Measurements from ENCODE around the gene C19orf25. TPM values are rescaled to one million over a fixed set of nuclear protein-coding genes. Genes with fewer than 3 reads are reported as not detected.

Gene C19orf25
- polyA plus RNA-seq, 1 of the 3 experiments (the other 2 are of a cell fraction): 25.3 TPM

DNA sequence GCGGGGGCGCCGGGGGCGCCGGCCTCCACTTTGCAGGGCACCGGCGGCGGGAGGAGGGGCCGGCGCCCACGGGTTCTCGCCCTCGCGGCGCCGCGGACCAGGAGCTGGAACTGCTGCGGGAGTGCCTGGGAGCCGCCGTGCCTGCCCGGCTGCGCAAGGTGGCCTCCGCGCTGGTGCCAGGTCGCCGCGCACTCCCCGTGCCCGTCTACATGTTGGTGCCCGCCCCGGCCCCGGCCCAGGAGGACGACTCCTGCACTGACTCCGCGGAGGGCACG, 11.9 kb downstream of the C19orf25 start (continued):
- TF ChIP-seq, protein P1, sequence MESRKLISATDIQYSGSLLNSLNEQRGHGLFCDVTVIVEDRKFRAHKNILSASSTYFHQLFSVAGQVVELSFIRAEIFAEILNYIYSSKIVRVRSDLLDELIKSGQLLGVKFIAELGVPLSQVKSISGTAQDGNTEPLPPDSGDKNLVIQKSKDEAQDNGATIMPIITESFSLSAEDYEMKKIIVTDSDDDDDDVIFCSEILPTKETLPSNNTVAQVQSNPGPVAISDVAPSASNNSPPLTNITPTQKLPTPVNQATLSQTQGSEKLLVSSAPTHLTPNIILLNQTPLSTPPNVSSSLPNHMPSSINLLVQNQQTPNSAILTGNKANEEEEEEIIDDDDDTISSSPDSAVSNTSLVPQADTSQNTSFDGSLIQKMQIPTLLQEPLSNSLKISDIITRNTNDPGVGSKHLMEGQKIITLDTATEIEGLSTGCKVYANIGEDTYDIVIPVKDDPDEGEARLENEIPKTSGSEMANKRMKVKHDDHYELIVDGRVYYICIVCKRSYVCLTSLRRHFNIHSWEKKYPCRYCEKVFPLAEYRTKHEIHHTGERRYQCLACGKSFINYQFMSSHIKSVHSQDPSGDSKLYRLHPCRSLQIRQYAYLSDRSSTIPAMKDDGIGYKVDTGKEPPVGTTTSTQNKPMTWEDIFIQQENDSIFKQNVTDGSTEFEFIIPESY (IDR thresholded peaks at IDR 0.05; ENCODE audit: borderline replicate concordance, low read depth): no peak
- TF ChIP-seq JUND (IDR thresholded peaks at IDR 0.05) (no peak), MEF2A (IDR thresholded peaks at IDR 0.05; ENCODE audit: borderline replicate concordance, low read depth) (no peak), SIN3A (IDR thresholded peaks at IDR 0.05; ENCODE audit: borderline replicate concordance, low read depth, low read length) (no peak), NFIC (IDR thresholded peaks at IDR 0.05; ENCODE audit: borderline replicate concordance) (no peak)
- TF ChIP-seq, protein P2, sequence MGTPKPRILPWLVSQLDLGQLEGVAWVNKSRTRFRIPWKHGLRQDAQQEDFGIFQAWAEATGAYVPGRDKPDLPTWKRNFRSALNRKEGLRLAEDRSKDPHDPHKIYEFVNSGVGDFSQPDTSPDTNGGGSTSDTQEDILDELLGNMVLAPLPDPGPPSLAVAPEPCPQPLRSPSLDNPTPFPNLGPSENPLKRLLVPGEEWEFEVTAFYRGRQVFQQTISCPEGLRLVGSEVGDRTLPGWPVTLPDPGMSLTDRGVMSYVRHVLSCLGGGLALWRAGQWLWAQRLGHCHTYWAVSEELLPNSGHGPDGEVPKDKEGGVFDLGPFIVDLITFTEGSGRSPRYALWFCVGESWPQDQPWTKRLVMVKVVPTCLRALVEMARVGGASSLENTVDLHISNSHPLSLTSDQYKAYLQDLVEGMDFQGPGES (IDR thresholded peaks at IDR 0.05; ENCODE audit: low read depth, low read length): no peak

DNA sequence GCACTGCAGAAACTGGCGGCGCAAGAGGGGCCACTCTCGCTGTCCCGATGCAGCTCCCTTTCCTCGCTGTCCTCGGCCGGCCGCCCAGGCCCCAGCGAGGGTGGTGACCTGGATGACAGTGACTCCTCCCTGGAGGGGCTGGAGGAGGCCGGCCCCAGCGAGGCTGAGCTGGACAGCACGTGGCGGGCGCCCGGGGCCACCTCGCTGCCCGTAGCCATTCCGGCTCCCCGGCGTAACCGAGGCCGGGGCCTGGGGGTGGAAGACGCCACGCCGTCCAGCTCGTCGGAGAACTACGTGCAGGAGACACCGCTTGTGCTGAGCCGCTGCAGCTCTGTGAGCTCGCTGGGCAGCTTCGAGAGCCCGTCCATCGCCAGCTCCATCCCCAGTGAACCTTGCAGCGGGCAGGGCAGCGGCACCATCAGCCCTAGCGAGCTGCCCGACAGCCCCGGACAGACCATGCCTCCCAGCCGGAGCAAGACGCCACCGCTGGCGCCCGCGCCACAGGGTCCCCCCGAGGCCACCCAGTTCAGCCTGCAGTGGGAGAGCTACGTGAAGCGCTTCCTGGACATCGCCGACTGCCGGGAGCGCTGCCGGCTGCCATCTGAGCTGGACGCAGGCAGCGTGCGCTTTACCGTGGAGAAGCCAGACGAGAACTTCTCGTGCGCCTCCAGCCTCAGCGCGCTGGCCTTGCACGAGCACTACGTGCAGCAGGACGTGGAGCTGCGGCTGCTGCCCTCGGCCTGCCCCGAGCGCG, 12.4 kb downstream of the C19orf25 start:
- Histone ChIP-seq H2AFZ (ENCODE audit: low read depth) (no peak overlapping the region), H3K27ac (ENCODE audit: low read depth in 2 of 2, low read length in 1 of 2) (no peak overlapping the region), H3K9me3 (no peaks in the 10 kb centered on the region), H3K9ac (no peak overlapping the region), H3K79me2 (ENCODE audit: insufficient read depth) (peaks cover 5% of the 10 kb centered on the region; the same call in 1 of the 2 replicates), H3K36me3 (replicated peaks in 1 of 2; ENCODE audit: control insufficient read depth in 1 of 2, insufficient read depth in 2 of 2, low read length in 1 of 2) (peaks cover 0 to 22% of the 10 kb centered on the region in 2 experiments), H3K27me3 (ENCODE audit: insufficient read depth) (no peaks in the 10 kb centered on the region), H3F3A (replicated peaks; ENCODE audit: insufficient read depth) (peaks cover 3% of the 10 kb centered on the region), H4K20me1 (ENCODE audit: insufficient read depth) (peaks cover 4% of the 10 kb centered on the region; the same call in 1 of the 2 replicates), H3K4me2 (no peak overlapping the region), H3K4me3 (ENCODE audit: low read depth in 2 of 2, low read length in 1 of 2) (no peak overlapping the region), H3K4me1 (ENCODE audit: control insufficient read depth in 1 of 2, insufficient read depth in 2 of 2, low read depth in 1 of 2, low read length in 1 of 2) (no peaks in the 10 kb centered on the region), H3K9me2 (no peaks in the 10 kb centered on the region)
- CTCF ChIA-PET: interaction anchor here (0.6 to 2.7 kb wide), 2 partner anchors 21 to 22 kb away, joined by 3 to 11 read pairs; no protein-coding TSS in a partner anchor
- DNase-seq: no peak
- 94% methylated on average over 16 of the region's 70 CpGs for WGBS (ENCODE audit: low lambda C conversion rate)
- TF ChIP-seq TCF12 (IDR thresholded peaks at IDR 0.05): no peak
- no peak for TF ChIP-seq NFIC (IDR thresholded peaks at IDR 0.05; ENCODE audit: borderline replicate concordance)
- TF ChIP-seq, protein P3, sequence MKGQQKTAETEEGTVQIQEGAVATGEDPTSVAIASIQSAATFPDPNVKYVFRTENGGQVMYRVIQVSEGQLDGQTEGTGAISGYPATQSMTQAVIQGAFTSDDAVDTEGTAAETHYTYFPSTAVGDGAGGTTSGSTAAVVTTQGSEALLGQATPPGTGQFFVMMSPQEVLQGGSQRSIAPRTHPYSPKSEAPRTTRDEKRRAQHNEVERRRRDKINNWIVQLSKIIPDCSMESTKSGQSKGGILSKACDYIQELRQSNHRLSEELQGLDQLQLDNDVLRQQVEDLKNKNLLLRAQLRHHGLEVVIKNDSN (IDR thresholded peaks at IDR 0.05; ENCODE audit: borderline replicate concordance, low read depth): no peak
- no peak for TF ChIP-seq MEF2A (IDR thresholded peaks at IDR 0.05; ENCODE audit: borderline replicate concordance, low read depth)
- TF ChIP-seq TEAD4 (IDR thresholded peaks at IDR 0.05; ENCODE audit: borderline replicate concordance, insufficient read depth): no peak
- no peak for TF ChIP-seq EP300 (IDR thresholded peaks at IDR 0.05; ENCODE audit: borderline replicate concordance in 1 of 2, low read depth in 1 of 2, low read length in 1 of 2)
- no peak for TF ChIP-seq EZH2phosphoT487 (IDR thresholded peaks at IDR 0.05; ENCODE audit: borderline replicate concordance, low read depth)
- no peak for TF ChIP-seq GABPA (IDR thresholded peaks at IDR 0.05; ENCODE audit: low read depth)
- no peak for TF ChIP-seq CHD2 (IDR thresholded peaks at IDR 0.05; ENCODE audit: low read length, partially characterized antibody)
- no peak for TF ChIP-seq RXRA (IDR thresholded peaks at IDR 0.05; ENCODE audit: borderline replicate concordance, low read depth)
- no peak for TF ChIP-seq RFX5 (IDR thresholded peaks at IDR 0.05; ENCODE audit: low read length)
- POLR2A ChIA-PET: interaction anchor here (0.9 to 1.4 kb wide), 2 partner anchors 22 to 30 kb away, joined by 3 to 5 read pairs; no protein-coding TSS in a partner anchor

Measured in SK-N-SH (cell line).